ENCODE measurements around the gene PPP1R11.

- TF ChIP-seq CTCF (optimal IDR thresholded peaks at IDR 0.05 in 1 of 3, IDR thresholded peaks at IDR 0.05 in 1 of 3, conservative IDR thresholded peaks at IDR 0.05 in 1 of 3; ENCODE audit: extremely low read depth in 1 of 3, insufficient read depth in 2 of 3, low read length in 3 of 3) (no peak), EZH2 (IDR thresholded peaks at IDR 0.05; ENCODE audit: low read length) (no peak)
These were observed 45.5 kb downstream of the PPP1R11 start for GRCh38 chr6:30112402-30112994.
